Breast epithelium (tissue), 3 donors: Measurements from ENCODE around the gene BID.
A peak's percentile ranks its signal among the peaks of the same experiment; 100 is the strongest.

Experiments
- CTCF ChIP-seq, 3 donors: fragments of 450-650 bp; IDR thresholded peaks; one replicate each; pipeline ENCODE4 v1.5.1; 2016 to 2017; ENCODE audit warnings: antibody characterized with exemption in 3 of 3, mild to moderate bottlenecking in 3 of 3, moderate library complexity in 3 of 3
- POLR2A ChIP-seq: fragments of 450-650 bp; IDR thresholded peaks from one replicate; pipeline ENCODE4 v1.6.1; 2016; ENCODE audit warnings: antibody characterized with exemption, mild to moderate bottlenecking, moderate library complexity
- POLR2AphosphoS5 ChIP-seq, 3 donors: sonication (generic); formaldehyde crosslinking; IDR thresholded peaks; one replicate each; pipeline ENCODE4 v1.6.1; 2017; ENCODE audit warnings: antibody characterized with exemption in 3 of 3

- TF ChIP-seq POLR2A: no peak
- peak in 2 of 3 donors; percentile 22 to 27 for TF ChIP-seq CTCF (IDR thresholded peaks at IDR 0.05)
- no peak for TF ChIP-seq POLR2AphosphoS5 (IDR thresholded peaks at IDR 0.05)
These were observed 11.2 kb upstream of the BID start for GRCh38 chr22:17785185-17786184.
